HepG2 (cell line): ENCODE data around the gene CARS2. TPM values are rescaled to one million over a fixed set of nuclear protein-coding genes. Genes with fewer than 3 reads are reported as not detected.

ENCODE experiments used
- DBP ChIP-seq: sonication (generic); formaldehyde crosslinking; IDR thresholded peaks from 2 replicates; pipeline ENCODE4 v1.4.0; 2020; ENCODE audit warnings: missing genetic modification reagents; ENCODE audit errors: not compliant biosample characterization
- E2F5 ChIP-seq: sonication (generic); formaldehyde crosslinking; conservative IDR thresholded peaks from 2 replicates; pipeline ENCODE4 v1.4.0; 2020; ENCODE audit warnings: missing genetic modification reagents
- HNRNPK ChIP-seq: fragments of 200-400 bp; formaldehyde crosslinking; IDR thresholded peaks from 2 replicates; pipeline ENCODE4 v1.6.1; 2018; ENCODE audit warnings: low read length, low read depth, moderate library complexity, mild to moderate bottlenecking; ENCODE audit not compliant: poor library complexity, severe bottlenecking
- KDM5A ChIP-seq: fragments of 200-600 bp; sonication (generic); IDR thresholded peaks from 2 replicates; pipeline ENCODE4 v1.7.0; 2018; ENCODE audit warnings: antibody characterized with exemption, mild to moderate bottlenecking, low read length, borderline replicate concordance
- MAF1 ChIP-seq: sonication (generic); formaldehyde crosslinking; IDR thresholded peaks from 2 replicates; pipeline ENCODE4 v1.5.0; 2020; ENCODE audit warnings: missing genetic modification reagents, borderline replicate concordance
- MED1 ChIP-seq: sonication (generic); formaldehyde crosslinking; IDR thresholded peaks from 2 replicates; pipeline ENCODE4 v1.4.0; 2020; ENCODE audit warnings: missing genetic modification reagents
- MTF2 ChIP-seq: sonication (generic); formaldehyde crosslinking; IDR thresholded peaks from 2 replicates; pipeline ENCODE4 v1.5.0; 2020; ENCODE audit warnings: missing genetic modification reagents, borderline replicate concordance
- NONO ChIP-seq, 2 experiments: fragments of 450-650 bp in 1 of 2; sonication (generic) in 1 of 2; formaldehyde crosslinking in 1 of 2; IDR thresholded peaks in 1 of 2; conservative IDR thresholded peaks in 1 of 2; 2 replicates each; pipeline versions ENCODE4 v1.6.1 to v1.8.0; 2017 to 2022; ENCODE audit warnings: mild to moderate bottlenecking in 1 of 2, missing genetic modification reagents in 1 of 2, moderate library complexity in 1 of 2
- PAXIP1 ChIP-seq: sonication (generic); formaldehyde crosslinking; conservative IDR thresholded peaks from 2 replicates; pipeline ENCODE4 v1.4.0; 2020; ENCODE audit warnings: mild to moderate bottlenecking, missing genetic modification reagents, moderate library complexity
- SALL2 ChIP-seq: sonication (generic); formaldehyde crosslinking; IDR thresholded peaks from 2 replicates; pipeline ENCODE4 v1.8.1; 2023; ENCODE audit warnings: mild to moderate bottlenecking, missing genetic modification reagents, inconsistent platforms
- SCMH1 ChIP-seq: sonication (generic); formaldehyde crosslinking; IDR thresholded peaks from 2 replicates; pipeline ENCODE4 v1.9.0; 2021; ENCODE audit warnings: missing genetic modification reagents, mild to moderate bottlenecking, borderline replicate concordance
- SMC3 ChIP-seq: IDR thresholded peaks from 2 replicates; pipeline ENCODE4 v1.6.1; 2011; ENCODE audit warnings: low read length, improper control_type of control experiment
- SRY ChIP-seq: sonication (generic); formaldehyde crosslinking; IDR thresholded peaks from 2 replicates; pipeline ENCODE4 v1.8.0; 2022; ENCODE audit warnings: mild to moderate bottlenecking, missing genetic modification reagents
- ZBTB2 ChIP-seq: sonication (generic); formaldehyde crosslinking; IDR thresholded peaks from 2 replicates; pipeline ENCODE4 v1.8.0; 2022; ENCODE audit warnings: low read depth, missing genetic modification reagents
- ZBTB43 ChIP-seq: sonication (generic); formaldehyde crosslinking; conservative IDR thresholded peaks from 2 replicates; pipeline ENCODE4 v1.4.0; 2020; ENCODE audit warnings: missing genetic modification reagents
- ZNF17 ChIP-seq: sonication (generic); formaldehyde crosslinking; IDR thresholded peaks from 2 replicates; pipeline ENCODE4 v1.5.0; 2020; ENCODE audit warnings: mild to moderate bottlenecking, missing genetic modification reagents
- ZNF326 ChIP-seq: sonication (generic); formaldehyde crosslinking; IDR thresholded peaks from 2 replicates; pipeline ENCODE4 v1.4.0; 2020; ENCODE audit warnings: missing genetic modification reagents, borderline replicate concordance
- ZNF510 ChIP-seq: sonication (generic); formaldehyde crosslinking; IDR thresholded peaks from 2 replicates; pipeline ENCODE4 v1.4.0; 2020; ENCODE audit warnings: low read depth, mild to moderate bottlenecking, missing genetic modification reagents
- ZNF589 ChIP-seq: sonication (generic); formaldehyde crosslinking; conservative IDR thresholded peaks from 2 replicates; pipeline ENCODE4 v1.8.0; 2022; ENCODE audit warnings: mild to moderate bottlenecking, moderate library complexity, missing genetic modification reagents
- ZNF614 ChIP-seq: IDR thresholded peaks from 2 replicates; pipeline ENCODE4 v1.6.1; 2018; ENCODE audit warnings: missing biosample characterization, missing genetic modification reagents, inconsistent platforms, borderline replicate concordance
- polyA plus RNA-seq, 8 experiments: library from polyadenylated mRNA; depleted of rRNA in 3 of 8; stranded (reverse) in 7 of 8; unstranded in 1 of 8; fragments of >200 nt; fragmentation: Illumina TruSeq in 4 of 8; extraction: Trizol in 4 of 8; gene quantifications; 2 replicates each; pipeline versions ENCODE4 v1.2.1 to v1.2.3, GENCODE V29; 2011 to 2016; ENCODE audit warnings: low read depth in 4 of 8, missing spikeins in 1 of 8, mixed read lengths in 1 of 8; ENCODE audit not compliant: insufficient read depth in 1 of 8
- total RNA-seq, 5 experiments: library from RNA; depleted of rRNA; stranded (reverse); fragments of >200 nt; fragmentation: Illumina TruSeq; extraction: Trizol; gene quantifications; 2 replicates each; pipeline ENCODE4 v1.2.3, GENCODE V29; 2016; ENCODE audit warnings: low read depth in 1 of 5

CARS2 gene
- total and polyA plus RNA-seq, 2 of the 13 experiments (the other 11 are each of a cell fraction or from before 2014, with no cell fraction given): 41.1 to 59.3 TPM

GRCh38 chr13:110712081-110712848, 6.3 kb upstream of the CARS2 start (continued):
- TF ChIP-seq ZBTB2 (CRISPR knock-in tag) (peak; percentile 86), ZNF510 (0 out of 2 replicates have a peak, but pooled peaks have one; percentile 27), SALL2 (CRISPR knock-in tag) (no peak), MAF1 (CRISPR knock-in tag) (no peak), HNRNPK (peak; percentile 29), NONO (IDR thresholded peaks at IDR 0.05) (no peak), NONO (CRISPR knock-in tag; conservative IDR thresholded peaks at IDR 0.05) (peak; percentile 76), ZNF326 (CRISPR knock-in tag) (no peak), DBP (CRISPR knock-in tag) (no peak), E2F5 (CRISPR knock-in tag) (0 out of 2 replicates have a peak, but pooled peaks have one; percentile 10), ZNF614 (CRISPR knock-in tag) (peak; percentile 12; the same call in 1 of the 2 replicates), MED1 (peak; percentile 56), ZBTB43 (CRISPR knock-in tag) (no peak; the same call in 1 of the 2 replicates), KDM5A (peak; percentile 76; the same call in 1 of the 2 replicates), ZNF589 (CRISPR knock-in tag) (peak; percentile 53; the same call in 1 of the 2 replicates), SMC3 (no peak), MTF2 (CRISPR knock-in tag) (no peak), SRY (CRISPR knock-in tag) (no peak), SCMH1 (no peak), ZNF17 (no peak), PAXIP1 (CRISPR knock-in tag) (peak; percentile 42; the same call in 1 of the 2 replicates)
